ENCODE measurements around the gene GAS1.

GRCh38 chr9:86958203-86958602, 10.9 kb upstream of the GAS1 start:
- TF ChIP-seq CTCF (IDR thresholded peaks at IDR 0.05) (no peak), POLR2A (IDR thresholded peaks at IDR 0.05) (no peak), POLR2AphosphoS5 (IDR thresholded peaks at IDR 0.05) (no peak), EP300 (IDR thresholded peaks at IDR 0.05) (no peak)

All from sigmoid colon (tissue), 4 donors.